HG03064 (cell line): Measurements from ENCODE around the gene NFKBIA.
"Not testable (repeated sequence)": the region's sequence is repeated elsewhere in the genome, so short reads cannot be mapped to it uniquely, and the experiment has no call there.

Experiments used
- ATAC-seq: cut with Tn5 transposase; IDR thresholded peaks from one replicate; pipeline ENCODE4 v1.9.1; 2021; ENCODE audit warnings: low read depth; ENCODE audit not compliant: unreplicated experiment

NFKBIA gene

DNA sequence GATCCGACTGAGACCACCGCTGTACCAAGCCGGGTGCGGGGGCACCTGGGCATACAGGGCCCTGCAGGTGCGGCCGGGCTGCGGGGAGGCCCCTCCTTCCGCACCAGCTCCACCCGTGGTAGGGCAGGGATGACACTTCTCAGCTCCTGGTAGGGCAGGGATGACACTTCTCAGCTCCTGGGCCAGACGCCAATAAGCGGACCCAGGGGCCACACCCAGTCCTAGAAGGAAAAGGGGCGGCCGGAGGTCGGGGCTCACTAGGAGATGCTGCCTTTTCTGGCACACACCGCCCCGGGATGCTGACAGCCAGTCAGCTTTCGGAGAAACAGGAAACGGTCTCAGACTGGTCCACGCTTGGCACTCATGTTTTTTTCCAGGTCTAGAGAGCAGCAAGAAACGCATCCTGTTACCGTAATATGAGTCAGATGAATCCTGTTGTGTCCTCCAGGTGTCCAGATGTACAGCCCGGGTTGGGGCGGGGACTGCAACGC lies 34.8 kb downstream of the NFKBIA start:
- ATAC-seq, result no peak

DNA sequence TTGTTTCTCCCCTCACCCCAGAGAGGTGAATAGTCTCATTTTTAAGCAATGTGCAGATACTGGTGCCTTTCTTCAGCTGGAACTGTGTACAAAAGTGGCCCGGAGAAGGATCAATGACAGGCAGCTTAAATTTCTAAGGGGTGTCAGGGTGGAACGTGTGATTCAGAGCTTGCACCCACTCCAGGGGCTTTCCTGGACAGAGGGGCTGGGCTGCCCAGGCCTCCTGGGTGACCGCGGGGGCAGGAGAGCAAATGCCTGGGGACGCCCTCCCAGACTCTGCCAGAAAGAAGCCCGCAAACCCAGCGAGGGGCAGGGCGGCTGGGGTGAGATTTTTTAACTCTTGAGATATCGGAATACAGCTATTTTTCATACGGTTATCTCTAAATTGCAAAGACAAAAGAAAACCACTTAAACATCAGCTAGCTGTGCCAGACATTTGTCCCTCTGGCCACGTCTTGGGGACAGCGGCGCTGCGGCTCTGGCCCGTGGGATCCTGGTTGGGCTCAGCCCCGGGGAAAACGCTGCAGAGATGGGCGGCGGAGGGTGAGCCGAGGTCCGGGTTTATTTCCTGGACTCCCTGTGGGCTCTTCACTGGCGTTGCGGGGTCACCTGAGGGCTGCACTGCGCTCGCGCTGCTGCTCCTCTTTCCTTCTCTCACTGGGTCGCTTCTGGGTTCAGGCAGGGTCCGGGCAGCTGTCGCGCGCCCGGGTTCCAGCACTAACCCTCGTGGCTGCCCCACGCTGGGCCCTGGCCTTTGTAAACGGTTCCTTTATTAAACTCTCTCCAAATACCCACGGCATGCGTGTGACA lies 35.8 kb downstream of the NFKBIA start:
- no peak for ATAC-seq

DNA sequence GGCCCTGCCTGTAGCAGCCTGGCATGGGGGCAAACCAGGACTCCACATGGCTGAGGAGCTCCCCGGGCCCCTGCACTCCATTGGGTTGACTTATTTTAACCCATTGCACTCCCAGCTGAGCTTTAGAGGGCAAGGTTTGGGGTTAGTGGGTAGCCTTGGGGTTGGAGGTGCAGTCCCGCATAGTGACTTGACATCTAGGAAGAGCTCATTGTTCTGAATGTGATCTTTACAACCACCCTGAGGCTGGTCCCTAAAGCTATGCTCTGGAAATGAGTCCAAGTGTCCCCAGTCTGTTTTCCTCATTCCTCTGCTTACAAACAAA lies 36.4 kb downstream of the NFKBIA start:
- ATAC-seq, result no peak

DNA sequence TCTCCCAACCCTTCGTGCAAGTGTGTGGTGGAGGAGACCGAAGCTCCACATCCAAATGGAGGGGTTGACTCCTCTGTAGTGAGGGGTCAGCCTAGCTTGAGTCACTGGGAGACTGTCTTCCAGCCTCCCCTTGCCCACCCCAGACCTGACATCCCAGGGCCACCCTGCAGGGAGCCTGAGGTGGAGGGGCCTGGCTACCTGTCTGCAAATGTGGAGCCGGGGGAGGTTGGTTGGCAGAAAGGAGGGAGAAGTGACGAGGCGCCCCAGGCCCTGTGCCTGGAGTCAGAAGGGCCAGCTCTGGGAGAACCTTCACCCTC lies 37.5 kb downstream of the NFKBIA start:
- no peak for ATAC-seq

- no peak for ATAC-seq
These were observed 38.0 kb downstream of the NFKBIA start for GRCh38 chr14:35366521-35366976.

DNA sequence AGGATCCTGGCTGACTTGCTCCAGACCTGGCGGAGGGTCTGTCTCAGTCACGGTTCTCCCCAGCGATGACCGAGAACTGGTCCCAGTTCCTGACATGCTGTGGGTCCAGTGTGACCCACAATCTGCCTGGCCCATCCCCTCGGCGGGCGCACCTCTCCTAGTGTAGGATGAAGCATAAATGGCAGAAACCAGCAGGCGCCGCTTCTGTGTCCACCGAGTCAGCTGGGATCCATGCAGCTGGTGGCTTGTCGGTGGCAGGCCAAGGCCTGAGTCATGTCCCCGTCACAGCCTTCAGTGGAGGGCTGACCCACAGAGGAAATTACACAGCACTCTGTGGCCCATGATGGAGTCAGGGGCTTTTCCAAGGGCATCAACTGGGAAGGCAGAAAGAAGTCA lies 38.5 kb downstream of the NFKBIA start:
- no peak for ATAC-seq

DNA sequence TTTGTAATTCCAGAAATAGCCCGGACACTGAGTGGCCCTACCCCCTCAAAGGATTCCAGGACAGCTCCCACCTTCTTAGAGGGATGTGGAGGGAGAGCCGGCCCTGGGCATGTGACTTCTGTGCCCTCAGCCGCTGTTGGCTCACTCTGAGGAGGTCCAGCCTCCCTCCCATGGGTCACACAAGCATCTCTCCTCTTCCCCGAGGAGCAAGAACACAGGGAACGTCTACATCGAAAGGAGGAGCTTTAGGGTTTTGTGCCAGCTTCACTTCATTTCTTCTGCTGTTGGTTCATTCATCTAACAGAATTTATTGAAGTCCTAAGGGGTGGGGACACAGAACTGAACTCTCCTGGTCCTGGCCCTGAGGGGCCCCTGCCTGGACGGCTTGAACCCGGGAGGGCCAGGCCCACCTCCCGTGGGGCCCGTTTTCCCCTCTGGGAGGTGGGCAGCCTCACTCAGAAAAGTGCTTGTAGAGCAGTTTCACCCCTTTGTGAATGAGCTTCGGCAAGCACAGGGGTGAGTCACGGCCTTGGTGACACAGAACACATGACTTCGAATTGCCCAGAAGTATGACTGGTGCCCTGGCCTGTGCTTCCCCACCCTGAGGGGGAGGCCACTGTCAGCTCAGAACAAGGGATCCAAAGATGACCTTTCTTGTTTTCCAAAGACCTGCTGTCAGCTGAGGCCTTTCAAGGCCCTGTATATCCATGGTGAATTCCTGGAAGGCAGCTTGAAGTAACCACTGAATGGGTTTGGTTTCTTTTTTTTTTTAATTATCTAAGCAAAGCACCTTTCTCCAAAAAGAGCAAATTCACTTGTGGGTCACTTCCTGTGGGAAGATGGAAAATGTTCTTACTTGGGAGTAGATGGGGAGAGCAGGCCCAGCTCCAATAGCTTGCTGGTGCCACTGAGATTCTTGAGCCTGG lies 39.2 kb downstream of the NFKBIA start:
- no peak for ATAC-seq

- ATAC-seq, result no peak
These were observed 41.6 kb downstream of the NFKBIA start for GRCh38 chr14:35362911-35363374.

DNA sequence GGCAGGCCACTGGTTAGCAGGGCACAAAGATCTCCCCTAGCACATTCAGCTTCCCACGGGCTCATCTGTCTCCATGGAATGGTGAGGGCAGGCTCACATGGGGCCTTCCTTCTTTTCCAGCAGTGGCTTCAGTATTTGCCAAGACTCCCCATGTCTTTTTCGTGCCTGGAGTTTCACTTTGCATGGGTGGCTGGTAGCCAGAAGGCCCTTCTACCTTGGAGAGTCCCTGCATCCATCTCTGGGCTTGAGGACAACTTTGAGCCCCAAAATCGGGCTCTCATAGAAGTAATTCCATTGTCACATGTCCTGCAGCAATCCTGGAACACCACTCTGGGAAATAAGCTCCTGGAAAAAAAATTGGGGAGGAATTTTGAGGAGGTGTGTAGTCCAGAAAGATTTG lies 42.1 kb downstream of the NFKBIA start:
- no peak for ATAC-seq

DNA sequence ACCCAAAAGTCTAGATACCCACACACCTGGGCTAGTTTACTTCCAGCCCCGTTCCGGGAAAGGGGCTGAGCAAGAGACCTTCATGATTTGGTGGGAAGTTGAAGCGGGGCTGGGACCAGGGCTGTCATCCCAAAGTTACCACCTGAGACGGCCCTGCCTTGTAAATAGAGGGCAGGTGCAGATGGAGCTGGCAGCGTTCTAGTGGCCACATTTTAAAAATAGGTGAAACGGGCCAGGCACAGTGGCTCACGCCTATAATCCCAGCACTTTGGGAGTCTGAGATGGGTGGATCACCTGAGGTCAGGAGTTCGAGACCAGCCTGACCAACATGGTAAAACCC lies 43.4 kb downstream of the NFKBIA start:
- ATAC-seq, result no peak

- not testable (repeated sequence) for ATAC-seq
These were observed 44.9 kb downstream of the NFKBIA start for GRCh38 chr14:35359655-35360054.

DNA sequence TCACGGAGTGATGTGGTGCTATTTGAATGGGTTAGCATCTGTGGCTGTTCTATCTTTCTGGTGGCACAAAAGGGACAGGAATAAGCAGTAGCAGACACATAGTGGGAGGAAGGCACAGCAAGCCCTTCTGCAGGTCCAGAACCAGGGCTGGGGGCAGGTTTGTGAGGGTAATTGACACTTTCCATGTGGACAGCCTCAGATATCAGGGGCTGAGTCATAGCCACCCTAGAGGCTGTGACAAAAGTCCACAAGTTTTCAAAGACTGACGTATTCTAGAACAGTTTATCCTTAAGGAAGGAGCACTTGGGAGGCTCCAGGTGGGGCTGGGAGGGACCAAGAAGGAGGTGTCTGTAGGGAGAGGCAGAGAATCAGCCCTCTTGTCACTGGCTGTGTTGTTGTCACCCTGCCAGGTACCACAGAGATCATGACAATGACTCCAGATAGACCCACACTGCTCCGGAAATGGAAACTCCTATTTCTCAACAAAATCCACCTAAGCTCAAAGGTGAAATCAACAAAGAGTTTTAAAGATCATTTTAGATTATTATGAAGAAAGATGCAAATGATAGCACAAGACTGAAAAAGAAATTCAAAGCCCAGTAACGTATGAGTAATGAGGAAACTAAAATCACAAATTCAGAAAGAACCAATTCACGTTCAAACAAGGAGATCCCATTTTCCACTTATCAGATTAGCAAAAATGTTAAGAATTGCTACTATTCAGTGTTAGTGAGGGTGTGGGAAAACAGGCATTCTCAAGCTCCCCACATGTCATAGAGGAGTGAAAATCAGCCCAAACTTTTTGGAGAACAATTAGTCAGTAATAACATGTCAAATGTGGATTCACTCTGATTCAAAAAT lies 48.3 kb downstream of the NFKBIA start:
- no peak for ATAC-seq

- not testable (repeated sequence) for ATAC-seq
These were observed 49.3 kb downstream of the NFKBIA start for GRCh38 chr14:35355235-35355634.

DNA sequence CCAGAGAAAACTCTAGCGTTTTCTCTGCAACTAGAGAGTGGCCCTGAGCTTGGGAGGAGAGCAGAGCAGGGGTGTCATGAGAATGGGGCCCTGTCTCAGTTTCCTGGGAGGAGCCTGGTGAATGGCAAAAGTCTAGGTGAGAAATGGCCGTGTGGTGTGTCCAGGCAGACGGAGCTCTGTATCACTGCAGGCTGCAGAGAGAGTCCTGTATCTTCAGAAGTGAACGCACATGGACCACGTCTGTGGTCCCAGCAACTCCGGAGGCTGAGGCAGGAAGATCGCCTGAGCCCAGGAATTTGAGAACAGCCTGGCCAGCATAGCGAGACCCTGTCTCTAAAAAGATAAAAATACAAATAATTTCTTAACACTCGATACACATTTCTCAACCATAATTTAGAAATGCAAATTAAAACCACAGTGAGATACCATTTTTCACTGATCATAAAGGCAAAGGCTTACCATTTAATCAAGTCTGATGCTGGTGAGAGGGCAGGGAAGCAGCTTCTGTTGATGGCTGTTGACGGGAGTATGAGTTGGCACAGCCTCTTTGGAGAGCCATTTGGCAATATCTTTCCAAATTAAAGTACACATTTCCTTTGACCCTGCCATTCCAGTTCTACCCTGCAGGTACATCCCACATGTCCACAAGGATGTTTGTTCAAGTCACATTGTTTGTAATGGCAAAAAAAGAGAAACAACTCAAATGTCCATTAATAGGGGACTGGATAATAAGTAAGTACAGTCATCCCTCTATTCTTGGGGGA lies 51.0 kb downstream of the NFKBIA start:
- ATAC-seq, result no peak

GRCh38 chr14:35352274-35353233 lies 52.0 kb downstream of the NFKBIA start:
- ATAC-seq, result no peak

GRCh38 chr14:35351897-35352273 lies 52.7 kb downstream of the NFKBIA start:
- no peak for ATAC-seq
